Measurements from ENCODE around the gene CDA. TPM values are rescaled to one million over a fixed set of nuclear protein-coding genes. Genes with fewer than 3 reads are reported as not detected.

CDA gene
- total RNA-seq, 2 experiments from 2014 or later: not detected

- Mint-ChIP-seq H3K4me3 (no peak overlapping the region), H3K9me3 (no peaks in the 10 kb centered on the region), H3K27ac (no peak overlapping the region), H3K27me3 (peaks cover 10% of the 10 kb centered on the region), H3K36me3 (no peaks in the 10 kb centered on the region), H3K4me1 (peaks cover 2% of the 10 kb centered on the region)
- DNase-seq (no peak), ATAC-seq (ENCODE audit: low read depth) (no peak)
- POLR2A ChIA-PET: no interaction called here
Measured at GRCh38 chr1:20573987-20574386, 14.9 kb upstream of the CDA start.

DNA sequence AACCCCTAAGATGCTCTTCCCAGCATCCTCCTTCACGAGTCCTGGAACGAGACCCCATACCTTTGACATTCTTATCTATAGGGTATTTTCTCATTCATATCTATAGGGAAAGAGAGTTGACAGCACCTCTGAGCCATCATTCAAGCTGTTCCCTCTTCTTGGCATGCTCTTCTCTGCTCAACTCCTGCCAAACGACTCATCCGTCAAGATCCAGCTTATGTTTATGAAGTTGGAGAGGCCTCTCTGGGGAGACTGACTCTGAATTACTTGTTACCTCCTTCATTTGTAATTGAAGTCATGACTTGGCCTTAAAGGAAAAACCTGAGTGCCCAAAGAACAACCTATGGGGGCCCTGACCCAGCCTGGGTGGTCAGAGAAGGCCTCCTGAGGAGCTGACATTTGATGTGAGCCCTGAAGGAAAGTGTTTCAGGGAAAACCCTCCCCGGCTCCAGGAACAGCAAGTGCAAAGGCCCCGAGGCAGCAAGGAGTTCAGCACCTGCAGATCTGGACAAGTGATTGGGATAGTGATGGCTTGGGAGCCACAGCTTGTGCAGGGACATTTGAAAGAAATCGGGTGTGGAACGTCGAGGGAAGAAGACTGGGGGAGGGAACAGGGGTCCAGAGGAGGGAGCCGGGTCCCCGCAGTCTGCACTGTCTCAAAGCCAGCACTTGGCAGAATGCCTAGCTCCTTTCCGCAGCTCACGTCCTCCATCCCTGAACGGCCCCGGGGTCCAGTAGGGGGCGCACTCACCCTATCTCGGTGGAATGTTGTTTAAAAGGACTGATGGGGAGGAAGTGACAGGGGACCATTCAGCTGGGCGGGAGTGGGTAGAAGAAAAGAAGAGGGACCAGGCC lies 14.0 kb upstream of the CDA start:
- Mint-ChIP-seq H3K9me3 (no peaks in the 10 kb centered on the region), H3K4me3 (no peak overlapping the region), H3K27ac (no peak overlapping the region), H3K4me1 (peaks cover 2% of the 10 kb centered on the region), H3K27me3 (peaks cover 10% of the 10 kb centered on the region), H3K36me3 (no peaks in the 10 kb centered on the region)
- peak; percentile 76 for DNase-seq
- ATAC-seq (ENCODE audit: low read depth): peak; percentile 85
- POLR2A ChIA-PET: no interaction called here

DNA sequence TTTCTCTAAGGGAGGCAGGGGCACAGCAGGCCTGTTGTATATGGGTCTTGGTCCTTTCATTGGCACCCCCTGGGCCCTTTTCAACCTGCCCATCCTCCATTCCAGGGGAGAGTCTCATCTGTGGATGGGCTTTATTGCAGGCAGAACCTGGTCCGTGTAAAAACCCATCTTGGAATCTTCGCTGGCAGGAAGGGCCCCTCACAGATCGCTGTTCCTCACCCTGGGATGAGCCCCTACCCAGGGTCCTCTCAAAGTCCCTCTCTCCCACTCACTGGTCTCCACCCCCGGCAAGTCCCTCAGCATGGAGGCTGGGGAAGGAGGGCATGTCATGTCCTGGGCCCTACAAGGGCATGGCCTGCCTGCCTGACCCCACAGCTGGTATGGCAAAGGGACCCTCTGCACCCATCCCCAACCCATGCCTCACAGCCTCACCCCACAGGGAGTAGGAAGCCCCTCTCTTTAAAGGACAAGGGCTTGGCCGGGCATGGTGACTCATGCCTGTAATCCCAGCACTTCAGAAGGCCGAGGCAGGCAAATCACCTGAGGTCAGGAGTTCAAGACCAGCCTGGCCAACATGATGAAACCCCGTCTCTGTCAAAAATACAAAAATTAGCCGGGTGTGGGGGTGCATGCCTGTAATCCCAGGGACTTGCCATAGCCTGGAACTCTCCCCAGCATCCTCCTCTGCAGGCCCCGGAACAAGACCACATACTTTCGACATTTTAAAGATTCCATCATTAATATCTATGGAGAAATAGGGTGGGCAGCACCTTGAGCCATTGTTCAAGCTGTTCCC lies 13.2 kb upstream of the CDA start:
- Mint-ChIP-seq H3K27me3 (peaks cover 8% of the 10 kb centered on the region), H3K27ac (no peak overlapping the region), H3K4me3 (no peak overlapping the region), H3K9me3 (no peaks in the 10 kb centered on the region), H3K36me3 (no peaks in the 10 kb centered on the region), H3K4me1 (peaks cover 2% of the 10 kb centered on the region)
- POLR2A ChIA-PET: no interaction called here
- ATAC-seq (ENCODE audit: low read depth): no peak
- no peak for DNase-seq

DNA sequence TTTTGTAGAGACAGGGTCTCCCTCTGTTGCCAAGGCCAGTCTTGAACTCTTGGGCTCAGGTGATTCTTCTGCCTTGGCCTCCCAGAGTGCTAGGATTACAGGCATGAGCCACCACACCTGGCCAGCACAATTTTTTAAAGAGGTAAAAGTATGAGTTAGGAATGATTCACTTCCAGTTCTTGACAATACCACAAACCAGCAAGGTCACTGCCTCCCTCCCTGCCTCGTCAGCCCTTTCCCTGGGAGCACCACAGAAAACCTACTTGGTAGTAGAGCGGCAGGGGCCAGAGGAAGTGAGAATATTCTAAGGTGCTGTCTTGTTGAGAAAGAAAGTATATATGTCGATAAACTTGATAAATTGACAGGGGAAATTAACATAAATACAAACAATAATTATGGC lies 10.8 kb upstream of the CDA start:
- Mint-ChIP-seq H3K4me1 (peaks cover 2% of the 10 kb centered on the region), H3K9me3 (no peaks in the 10 kb centered on the region), H3K27me3 (peaks cover 6% of the 10 kb centered on the region), H3K4me3 (no peak overlapping the region), H3K27ac (no peak overlapping the region), H3K36me3 (no peaks in the 10 kb centered on the region)
- no peak for ATAC-seq (ENCODE audit: low read depth)
- no peak for DNase-seq
- POLR2A ChIA-PET: no interaction called here

- Mint-ChIP-seq H3K4me3 (no peak overlapping the region), H3K36me3 (no peaks in the 10 kb centered on the region), H3K27ac (no peak overlapping the region), H3K9me3 (no peaks in the 10 kb centered on the region), H3K27me3 (no peaks in the 10 kb centered on the region), H3K4me1 (peaks cover 2% of the 10 kb centered on the region)
- no peak for ATAC-seq (ENCODE audit: low read depth)
- POLR2A ChIA-PET: no interaction called here
- no peak for DNase-seq
Measured at GRCh38 chr1:20578721-20579395, 10.0 kb upstream of the CDA start.

DNA sequence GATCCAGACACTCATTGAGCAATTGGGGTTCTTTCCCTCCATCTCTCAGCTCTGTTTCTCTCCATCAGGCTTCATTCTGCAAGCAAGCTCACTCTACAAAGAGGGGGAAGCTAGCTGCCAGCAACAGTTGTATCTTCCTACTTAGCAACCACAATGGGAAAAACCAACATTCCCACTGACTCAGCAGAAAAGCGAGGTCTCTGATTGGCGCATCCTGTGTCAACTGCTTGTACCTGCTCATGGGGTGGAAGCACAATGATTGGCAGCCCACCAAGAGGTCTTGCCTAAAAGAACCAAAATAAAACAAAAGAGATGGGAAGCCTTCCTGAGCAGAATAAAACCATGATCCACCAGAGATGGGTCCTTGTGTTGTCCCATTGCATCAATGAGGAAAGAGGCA lies 4.0 kb upstream of the CDA start:
- H3K27me3 Mint-ChIP-seq: peaks cover 26% of the 10 kb centered on the region
- POLR2A ChIA-PET: no interaction called here
- no peaks in the 10 kb centered on the region for H3K9me3 Mint-ChIP-seq
- H3K4me1 Mint-ChIP-seq: peaks cover 6% of the 10 kb centered on the region
- no peak overlapping the region for H3K4me3 Mint-ChIP-seq
- no peak overlapping the region for H3K27ac Mint-ChIP-seq
- no peaks in the 10 kb centered on the region for H3K36me3 Mint-ChIP-seq
- no peak for ATAC-seq (ENCODE audit: low read depth)
- no peak for DNase-seq

DNA sequence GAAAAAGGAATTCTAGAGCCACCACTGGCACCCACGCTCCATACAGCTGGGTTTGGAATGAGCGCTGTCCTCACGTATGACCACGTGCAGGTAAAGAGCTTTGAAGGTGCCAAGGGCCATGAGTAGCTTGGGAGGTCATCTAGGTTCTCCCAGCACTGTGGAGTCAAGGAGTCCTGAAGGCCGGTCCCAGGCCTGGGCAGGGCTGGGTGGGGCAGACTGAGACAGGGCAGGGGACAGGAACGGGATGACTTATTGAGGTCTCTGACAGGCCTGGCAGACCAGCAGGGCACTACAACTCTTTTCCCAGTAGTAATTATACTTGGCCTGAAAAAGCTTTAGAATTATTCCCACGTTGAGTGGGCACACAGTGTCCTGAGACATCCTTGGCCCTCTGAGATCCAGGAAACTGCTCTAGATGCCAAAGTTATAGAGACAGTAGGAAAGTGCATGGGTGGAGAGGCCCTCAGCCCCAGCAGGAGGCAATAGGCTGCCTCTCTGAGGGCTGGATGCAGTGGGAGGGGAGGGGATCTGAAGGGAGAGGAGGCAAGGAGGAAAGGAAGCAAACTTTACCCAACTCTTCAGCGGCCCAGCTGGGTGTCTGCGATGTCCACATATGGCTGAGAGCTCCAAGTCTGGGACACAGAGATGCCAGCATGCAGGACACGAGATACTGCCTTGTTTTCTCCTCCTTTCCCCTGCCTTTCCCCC lies 1.8 kb upstream of the CDA start:
- POLR2A ChIA-PET: no interaction called here
- Mint-ChIP-seq H3K27me3 (peaks cover 39% of the 10 kb centered on the region), H3K36me3 (no peaks in the 10 kb centered on the region), H3K9me3 (no peaks in the 10 kb centered on the region), H3K4me3 (no peak overlapping the region), H3K27ac (no peak overlapping the region), H3K4me1 (peaks cover 6% of the 10 kb centered on the region)
- DNase-seq (no peak), ATAC-seq (ENCODE audit: low read depth) (no peak)

DNA sequence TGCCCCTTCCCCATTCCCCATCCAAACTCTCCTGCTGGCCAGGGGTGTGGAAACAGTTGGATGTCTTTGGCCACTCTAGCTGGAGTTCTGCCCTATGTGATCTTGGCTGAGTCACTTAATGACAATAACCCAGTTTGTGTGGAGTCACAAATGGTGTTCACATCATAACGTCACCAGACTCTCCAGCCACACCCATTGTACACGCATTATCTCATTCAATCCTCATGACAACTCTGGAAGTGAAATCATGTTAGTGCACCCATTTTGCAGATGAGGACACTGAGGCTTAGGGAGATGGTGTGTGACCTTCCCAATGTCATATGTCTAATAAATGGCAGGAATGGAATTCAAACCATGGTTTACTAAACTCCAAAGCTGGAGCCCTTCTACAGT lies 1.2 kb upstream of the CDA start:
- Mint-ChIP-seq H3K27me3 (peaks cover 39% of the 10 kb centered on the region), H3K4me1 (peaks cover 6% of the 10 kb centered on the region)

GRCh38 chr1:20589331-20590278 lies 708 bp downstream of the CDA start:
- no peak overlapping the region for H3K4me3 Mint-ChIP-seq
- H3K27me3 Mint-ChIP-seq: peaks cover 45% of the 10 kb centered on the region
- no peaks in the 10 kb centered on the region for H3K9me3 Mint-ChIP-seq
- POLR2A ChIA-PET: no interaction called here
- peaks cover 6% of the 10 kb centered on the region for H3K4me1 Mint-ChIP-seq
- H3K36me3 Mint-ChIP-seq: no peaks in the 10 kb centered on the region
- no peak overlapping the region for H3K27ac Mint-ChIP-seq
- no peak for DNase-seq
- no peak for ATAC-seq (ENCODE audit: low read depth)

More for the DNA sequence above, 1.2 kb upstream of the CDA start:
- Mint-ChIP-seq H3K27ac (no peak overlapping the region), H3K4me3 (no peak overlapping the region), H3K9me3 (no peaks in the 10 kb centered on the region), H3K36me3 (no peaks in the 10 kb centered on the region)
- POLR2A ChIA-PET: no interaction called here
- ATAC-seq (ENCODE audit: low read depth) (no peak), DNase-seq (no peak)

DNA sequence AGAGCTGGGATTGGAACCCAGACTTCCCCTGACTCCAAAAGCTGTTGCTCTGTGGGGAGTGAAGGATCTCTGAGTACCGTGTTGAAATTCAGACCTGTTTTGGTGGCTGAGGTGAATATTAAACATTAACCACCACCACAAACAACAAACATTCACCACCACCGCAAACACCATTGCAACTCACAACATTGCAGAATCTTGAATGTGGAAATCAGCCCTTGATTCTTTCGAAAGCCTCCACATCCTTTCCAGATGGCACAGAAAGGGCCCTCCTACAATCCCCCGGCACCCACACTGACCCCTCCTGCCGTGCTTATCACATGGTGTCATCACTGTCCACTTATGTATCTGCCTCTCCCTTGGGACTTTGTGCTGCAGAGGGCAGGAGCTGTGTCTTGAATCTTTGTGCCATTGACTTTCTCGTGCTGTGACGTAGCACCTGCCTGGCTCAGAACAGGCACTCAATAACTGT lies 1.4 kb downstream of the CDA start:
- no peak for ATAC-seq (ENCODE audit: low read depth)
- POLR2A ChIA-PET: no interaction called here
- H3K27ac Mint-ChIP-seq: no peak overlapping the region

DNA sequence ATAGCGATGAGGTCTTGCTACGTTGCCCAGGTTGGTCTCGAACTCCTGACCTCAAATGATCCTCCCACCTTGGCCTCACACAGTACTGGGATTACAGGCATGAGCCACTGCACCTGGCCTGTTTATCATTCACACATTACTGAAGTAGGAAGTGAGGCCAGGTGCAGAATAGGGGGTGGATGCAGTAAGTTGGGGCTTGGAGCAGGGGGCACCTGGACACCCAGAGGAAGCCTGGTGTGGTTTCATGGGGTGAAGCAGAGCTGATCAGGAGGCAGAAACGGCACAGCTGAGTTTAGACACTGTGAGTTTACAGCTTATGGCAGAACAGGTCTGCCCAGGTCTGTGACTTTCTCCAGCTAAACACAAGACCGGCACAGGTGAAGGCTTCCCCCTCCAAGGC lies 4.9 kb downstream of the CDA start:
- peaks cover 33% of the 10 kb centered on the region for H3K27me3 Mint-ChIP-seq
- ATAC-seq (ENCODE audit: low read depth) (no peak), DNase-seq (no peak)
- peaks cover 5% of the 10 kb centered on the region for H3K4me1 Mint-ChIP-seq
- H3K36me3 Mint-ChIP-seq: no peaks in the 10 kb centered on the region
- no peaks in the 10 kb centered on the region for H3K9me3 Mint-ChIP-seq
- POLR2A ChIA-PET: no interaction called here
- no peak overlapping the region for H3K4me3 Mint-ChIP-seq
- H3K27ac Mint-ChIP-seq: no peak overlapping the region

More for the DNA sequence above, 1.4 kb downstream of the CDA start:
- no peaks in the 10 kb centered on the region for H3K36me3 Mint-ChIP-seq
- peaks cover 45% of the 10 kb centered on the region for H3K27me3 Mint-ChIP-seq
- no peak overlapping the region for H3K4me3 Mint-ChIP-seq
- DNase-seq: no peak
- H3K4me1 Mint-ChIP-seq: peaks cover 6% of the 10 kb centered on the region
- no peaks in the 10 kb centered on the region for H3K9me3 Mint-ChIP-seq

DNA sequence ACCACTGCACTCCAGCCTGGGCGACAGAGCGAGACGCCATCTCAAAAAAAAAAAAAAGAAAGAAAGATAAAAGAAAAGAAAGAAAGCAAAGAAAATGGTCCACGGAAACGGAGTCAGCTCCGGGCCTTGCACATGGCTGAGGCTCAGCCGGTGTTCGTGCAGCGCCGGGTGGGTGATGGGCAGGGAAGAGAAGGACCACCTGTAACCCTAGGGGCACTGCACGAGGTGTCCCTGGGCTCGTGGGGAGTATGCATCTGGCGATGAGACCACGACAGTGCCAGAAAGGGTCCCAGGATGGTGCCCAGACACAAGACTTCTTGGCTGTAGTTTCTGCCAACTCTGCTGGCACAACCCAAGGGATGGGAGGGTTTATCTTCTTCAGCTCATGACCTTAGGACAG lies 5.8 kb downstream of the CDA start:
- Mint-ChIP-seq H3K36me3 (no peaks in the 10 kb centered on the region), H3K4me1 (peaks cover 2% of the 10 kb centered on the region), H3K4me3 (no peak overlapping the region), H3K9me3 (no peaks in the 10 kb centered on the region), H3K27me3 (peaks cover 26% of the 10 kb centered on the region), H3K27ac (no peak overlapping the region)
- ATAC-seq (ENCODE audit: low read depth): no peak
- POLR2A ChIA-PET: no interaction called here
- no peak for DNase-seq
